ENCODE results near the gene GDPD1.

GDPD1 gene

GRCh38 chr17:59315866-59316265, 95.6 kb downstream of the GDPD1 start:
- TF ChIP-seq, protein P1, sequence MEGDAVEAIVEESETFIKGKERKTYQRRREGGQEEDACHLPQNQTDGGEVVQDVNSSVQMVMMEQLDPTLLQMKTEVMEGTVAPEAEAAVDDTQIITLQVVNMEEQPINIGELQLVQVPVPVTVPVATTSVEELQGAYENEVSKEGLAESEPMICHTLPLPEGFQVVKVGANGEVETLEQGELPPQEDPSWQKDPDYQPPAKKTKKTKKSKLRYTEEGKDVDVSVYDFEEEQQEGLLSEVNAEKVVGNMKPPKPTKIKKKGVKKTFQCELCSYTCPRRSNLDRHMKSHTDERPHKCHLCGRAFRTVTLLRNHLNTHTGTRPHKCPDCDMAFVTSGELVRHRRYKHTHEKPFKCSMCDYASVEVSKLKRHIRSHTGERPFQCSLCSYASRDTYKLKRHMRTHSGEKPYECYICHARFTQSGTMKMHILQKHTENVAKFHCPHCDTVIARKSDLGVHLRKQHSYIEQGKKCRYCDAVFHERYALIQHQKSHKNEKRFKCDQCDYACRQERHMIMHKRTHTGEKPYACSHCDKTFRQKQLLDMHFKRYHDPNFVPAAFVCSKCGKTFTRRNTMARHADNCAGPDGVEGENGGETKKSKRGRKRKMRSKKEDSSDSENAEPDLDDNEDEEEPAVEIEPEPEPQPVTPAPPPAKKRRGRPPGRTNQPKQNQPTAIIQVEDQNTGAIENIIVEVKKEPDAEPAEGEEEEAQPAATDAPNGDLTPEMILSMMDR (conservative IDR thresholded peaks at IDR 0.05; ENCODE audit: low read length), result no peak
- DNase-seq (ENCODE audit: low read depth), result no peak
- no peak overlapping the region for H3K4me3 ChIP-seq (ENCODE audit: low read length)
